ENCODE results near the gene SLC29A3. TPM values are rescaled to one million over a fixed set of nuclear protein-coding genes. Genes with fewer than 3 reads are reported as not detected.

SLC29A3 gene
- total and polyA plus RNA-seq, 2 of the 8 experiments (the other 6 are each of a cell fraction or from before 2014, with no cell fraction given) = 14.0 to 24.6 TPM

DNA sequence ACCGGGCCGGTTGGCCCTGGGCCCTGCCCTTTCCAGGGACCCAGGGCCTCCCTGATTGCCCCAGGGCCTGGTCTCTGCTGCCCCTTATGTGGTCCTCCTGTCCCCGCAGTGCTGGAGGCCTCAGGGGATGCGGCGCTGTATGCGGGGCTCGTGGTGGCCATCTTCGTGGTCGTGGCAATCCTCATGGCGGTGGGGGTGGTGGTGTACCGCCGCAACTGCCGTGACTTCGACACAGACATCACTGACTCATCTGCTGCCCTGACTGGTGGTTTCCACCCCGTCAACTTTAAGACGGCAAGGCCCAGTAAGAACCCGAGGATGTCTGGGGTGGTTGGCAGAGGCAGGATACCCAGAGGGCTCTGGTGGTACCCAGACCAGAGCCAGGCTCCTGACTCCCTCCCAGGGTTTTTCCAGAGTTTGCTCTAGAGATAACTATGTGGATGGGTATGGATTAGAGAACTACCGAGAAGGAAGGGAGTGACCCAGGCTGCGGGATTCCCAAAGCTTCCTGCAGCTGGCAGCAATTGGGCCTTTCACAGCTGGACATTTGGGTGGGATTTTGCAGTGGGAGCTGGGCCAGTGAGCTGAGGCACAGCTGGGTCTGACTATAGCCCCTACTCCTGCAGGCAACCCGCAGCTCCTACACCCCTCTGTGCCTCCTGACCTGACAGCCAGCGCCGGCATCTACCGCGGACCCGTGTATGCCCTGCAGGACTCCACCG, 28.1 kb upstream of the SLC29A3 start:
- Histone ChIP-seq H3K27ac (ENCODE audit: low read depth, low read length) (no peak overlapping the region), H3K23me2 (ENCODE audit: low read depth, low read length) (no peaks in the 10 kb centered on the region), H3K79me1 (ENCODE audit: low read depth, low read length) (0 out of 2 replicates have a peak, but pooled peaks cover 2% of the 10 kb centered on the region), H2BK20ac (ENCODE audit: low read length) (no peak overlapping the region), H3K23ac (ENCODE audit: insufficient read length) (no peak overlapping the region), H3K27me3 (replicated peaks in 1 of 4; ENCODE audit: control insufficient read depth in 3 of 4, extremely low read depth in 1 of 4, insufficient read depth in 3 of 4, low read length in 3 of 4) (no peaks in the 10 kb centered on the region), H3K56ac (replicated peaks; ENCODE audit: insufficient read length, low read depth, low read length) (no peak overlapping the region), H3K9me3 (ENCODE audit: insufficient read depth in 2 of 2, low read depth in 1 of 2, low read length in 1 of 2) (no peaks in the 10 kb centered on the region), H3K4me3 (ENCODE audit: extremely low read depth in 1 of 4, insufficient read depth in 2 of 4, low read depth in 3 of 4, low read length in 4 of 4) (no peak overlapping the region), H2BK120ac (replicated peaks; ENCODE audit: low read depth, low read length) (no peak overlapping the region), H4K20me1 (replicated peaks in 1 of 2; ENCODE audit: control insufficient read depth in 1 of 2, insufficient read depth in 2 of 2, low read length in 2 of 2) (peaks cover 4 to 8% of the 10 kb centered on the region in 2 experiments), H2BK5ac (ENCODE audit: low read depth, low read length) (no peak overlapping the region), H2AFZ (ENCODE audit: low read length) (no peak overlapping the region), H3K36me3 (ENCODE audit: control insufficient read depth in 2 of 4, insufficient read depth in 4 of 4, low read length in 3 of 4) (peaks cover 11 to 53% (median 33%) of the 10 kb centered on the region in 4 experiments; a peak in 7 of 8 replicates), H2AK5ac (ENCODE audit: low read depth, low read length) (no peak overlapping the region), H3K14ac (ENCODE audit: insufficient read length) (no peak overlapping the region), H2BK15ac (ENCODE audit: low read length) (no peak overlapping the region), H3K4me1 (replicated peaks in 1 of 4; ENCODE audit: control insufficient read depth in 3 of 4, insufficient read depth in 4 of 4, low read length in 3 of 4) (no peaks in the 10 kb centered on the region), H3K4me2 (ENCODE audit: insufficient read depth in 1 of 2, low read depth in 2 of 2, low read length in 2 of 2) (no peak overlapping the region), H4K8ac (ENCODE audit: extremely low read depth, insufficient read depth, low read length) (no peak overlapping the region; the same call in 1 of the 2 replicates), H4K91ac (replicated peaks; ENCODE audit: insufficient read length, low read length) (no peak overlapping the region), H3K9ac (replicated peaks in 1 of 4; ENCODE audit: extremely low read depth in 1 of 4, low read depth in 3 of 4, low read length in 3 of 4) (no peak overlapping the region), H3K79me2 (ENCODE audit: control insufficient read depth in 1 of 2, insufficient read depth in 2 of 2, low read length in 2 of 2) (no peaks in the 10 kb centered on the region), H2BK12ac (ENCODE audit: low read depth, low read length) (no peak overlapping the region), H3K18ac (ENCODE audit: extremely low read depth, low read length) (no peak overlapping the region), H3K4ac (replicated peaks; ENCODE audit: insufficient read length, low read depth, low read length) (no peak overlapping the region), H4K5ac (ENCODE audit: insufficient read length, low read depth, low read length) (no peak overlapping the region)
- WGBS, 2 experiments (ENCODE audit: extremely low coverage in 1 of 2, insufficient coverage in 1 of 2, insufficient read length in 1 of 2, insufficient replicate concordance in 2 of 2, low coverage in 1 of 2, low lambda C conversion rate in 2 of 2, missing lambda C conversion rate in 1 of 2) = 97% methylated on average over 26 of the region's 26 CpGs; no CpG with 5 or more reads in 1 of the 2 experiments
- no peak for FAIRE-seq
- DNase-seq (ENCODE audit: low read depth in 1 of 2, low spot score in 2 of 2) = no peak
- TF ChIP-seq BACH1 (IDR thresholded peaks at IDR 0.05; ENCODE audit: low read length) (no peak), TAF1 (IDR thresholded peaks at IDR 0.05; ENCODE audit: low read depth, low read length) (no peak), SUZ12 (IDR thresholded peaks at IDR 0.05; ENCODE audit: low read length) (no peak), ATF3 (IDR thresholded peaks at IDR 0.05; ENCODE audit: insufficient read depth, low read depth, low read length) (no peak), YY1 (IDR thresholded peaks at IDR 0.05; ENCODE audit: low read depth, low read length) (no peak), CBX8 (IDR thresholded peaks at IDR 0.05; ENCODE audit: borderline replicate concordance, low read depth, low read length) (no peak), SAP30 (IDR thresholded peaks at IDR 0.05; ENCODE audit: insufficient read depth, insufficient replicate concordance, low read length) (no peak)
- ChIA-PET POLR2A (ENCODE audit: partially characterized antibody) (interaction anchor here (0.9 to 1.0 kb wide), 2 partner anchors 8 to 245 kb away, joined by 3 read pairs; no protein-coding TSS in a partner anchor), CTCF (ENCODE audit: partially characterized antibody) (interaction anchor here (0.9 to 5.3 kb wide), 5 partner anchors 12 to 387 kb away, joined by 4 to 35 read pairs (median 7); no protein-coding TSS in a partner anchor)

Measured in H1 (cell line).